ENCODE data around the gene BAIAP2L1. TPM values are rescaled to one million over a fixed set of nuclear protein-coding genes. Genes with fewer than 3 reads are reported as not detected.

The BAIAP2L1 gene
- total RNA-seq, 3 donors from 2014 or later (not counting 1 experiment from before 2014, with no cell fraction given): not detected

GRCh38 chr7:98301693-98302470 is 99.0 kb downstream of the BAIAP2L1 start:
- ATAC-seq: no peak
- intact Hi-C loops (cut with micrococcal nuclease): no loop called here
- no peak for DNase-seq
- H3K9me3 ChIP-seq (ENCODE audit: control insufficient read depth, insufficient read depth, low read length): no peaks in the 10 kb centered on the region
- no peak overlapping the region for H3K27ac Mint-ChIP-seq
- peaks cover 0 to 6% of the 10 kb centered on the region in 2 donors for H3K4me1 Mint-ChIP-seq
- H3K27me3 ChIP-seq (ENCODE audit: control insufficient read depth, insufficient read depth, low read length): no peaks in the 10 kb centered on the region
- no peaks in the 10 kb centered on the region for H3K4me1 ChIP-seq (ENCODE audit: control insufficient read depth, insufficient read depth, low read length)
- no peaks in the 10 kb centered on the region for H3K36me3 ChIP-seq (ENCODE audit: control insufficient read depth, insufficient read depth, low read length)
- WGBS (ENCODE audit: insufficient coverage): 92% methylated on average over 22 of the region's 22 CpGs
- no peaks in the 10 kb centered on the region for H3K36me3 Mint-ChIP-seq
- TF ChIP-seq CTCF (IDR thresholded peaks at IDR 0.05): no peak
- H3K4me3 ChIP-seq (ENCODE audit: low read length): no peak overlapping the region
- H3K9me3 Mint-ChIP-seq: no peaks in the 10 kb centered on the region
- no peak overlapping the region for H3K4me3 Mint-ChIP-seq
- H3K27ac ChIP-seq (ENCODE audit: low read length): no peak overlapping the region
- peaks cover 0 to 3% of the 10 kb centered on the region in 2 donors for H3K27me3 Mint-ChIP-seq (ENCODE audit: low read depth in 2 of 2)

GRCh38 chr7:98300595-98301372 is 100.1 kb downstream of the BAIAP2L1 start:
- intact Hi-C loops (cut with micrococcal nuclease): no loop called here
- Histone ChIP-seq H3K27ac (ENCODE audit: low read length) (no peak overlapping the region), H3K36me3 (ENCODE audit: control insufficient read depth, insufficient read depth, low read length) (no peaks in the 10 kb centered on the region), H3K27me3 (ENCODE audit: control insufficient read depth, insufficient read depth, low read length) (no peaks in the 10 kb centered on the region), H3K4me3 (ENCODE audit: low read length) (no peak overlapping the region), H3K9me3 (ENCODE audit: control insufficient read depth, insufficient read depth, low read length) (no peaks in the 10 kb centered on the region), H3K4me1 (ENCODE audit: control insufficient read depth, insufficient read depth, low read length) (no peaks in the 10 kb centered on the region)
- no peak for TF ChIP-seq CTCF (IDR thresholded peaks at IDR 0.05)
- no peaks in the 10 kb centered on the region for H3K36me3 Mint-ChIP-seq
- 92% methylated on average over 26 of the region's 26 CpGs for WGBS (ENCODE audit: insufficient coverage)
- ATAC-seq: no peak
- no peak overlapping the region for H3K4me3 Mint-ChIP-seq
- H3K27ac Mint-ChIP-seq: no peak overlapping the region
- peaks cover 0 to 6% of the 10 kb centered on the region in 2 donors for H3K4me1 Mint-ChIP-seq
- H3K9me3 Mint-ChIP-seq: no peaks in the 10 kb centered on the region
- H3K27me3 Mint-ChIP-seq (ENCODE audit: low read depth in 2 of 2): peaks cover 0 to 2% of the 10 kb centered on the region in 2 donors
- DNase-seq: no peak

- DNase-seq: no peak
- no peak for ATAC-seq
- no peak for TF ChIP-seq CTCF (IDR thresholded peaks at IDR 0.05)
- H3K36me3 ChIP-seq (ENCODE audit: control insufficient read depth, insufficient read depth, low read length): peaks cover 3% of the 10 kb centered on the region
- Mint-ChIP-seq H3K4me1 (no peaks in the 10 kb centered on the region), H3K9me3 (no peaks in the 10 kb centered on the region), H3K27me3 (ENCODE audit: low read depth in 2 of 2) (no peaks in the 10 kb centered on the region), H3K27ac (no peak overlapping the region), H3K4me3 (no peak overlapping the region), H3K36me3 (no peaks in the 10 kb centered on the region)
- H3K4me1 ChIP-seq (ENCODE audit: control insufficient read depth, insufficient read depth, low read length): no peaks in the 10 kb centered on the region
- H3K27me3 ChIP-seq (ENCODE audit: control insufficient read depth, insufficient read depth, low read length): no peaks in the 10 kb centered on the region
- H3K4me3 ChIP-seq (ENCODE audit: low read length): no peak overlapping the region
- H3K27ac ChIP-seq (ENCODE audit: low read length): no peak overlapping the region
- H3K9me3 ChIP-seq (ENCODE audit: control insufficient read depth, insufficient read depth, low read length): no peaks in the 10 kb centered on the region
- WGBS (ENCODE audit: insufficient coverage): 89% methylated on average over 21 of the region's 21 CpGs
- intact Hi-C loops (cut with micrococcal nuclease): no loop called here
These were observed 103.1 kb downstream of the BAIAP2L1 start for GRCh38 chr7:98297626-98298286.
